22Rv1 (cell line): ENCODE results near the gene NFASC.

Experiments
- CTCF ChIP-seq: fragments of 450-650 bp; IDR thresholded peaks from 2 replicates; pipeline ENCODE4 v1.5.1; 2017; ENCODE audit warnings: mild to moderate bottlenecking
- ZFX ChIP-seq: fragments of 450-650 bp; IDR thresholded peaks from 2 replicates; pipeline ENCODE4 v1.6.1; 2017; ENCODE audit warnings: antibody characterized with exemption, borderline replicate concordance

GRCh38 chr1:204943495-204943894 is 72.8 kb downstream of the NFASC start:
- TF ChIP-seq CTCF (no peak), ZFX (no peak)
